Islet precursor cell (in vitro differentiated cells): ENCODE measurements around the gene TENM4.

Experiments used
- DNase-seq: peaks from one replicate; pipeline ENCODE4 v3.0.0-alpha.2; 2018

Gene TENM4

GRCh38 chr11:78763664-78764063 lies 677.2 kb downstream of the TENM4 start:
- no peak for DNase-seq

GRCh38 chr11:78762105-78762504 lies 678.7 kb downstream of the TENM4 start:
- DNase-seq, result no peak

- no peak for DNase-seq
These were observed 681.8 kb downstream of the TENM4 start for GRCh38 chr11:78759071-78759470.

- DNase-seq, result no peak
These were observed 687.5 kb downstream of the TENM4 start for GRCh38 chr11:78753297-78753696.

- no peak for DNase-seq
These were observed 688.3 kb downstream of the TENM4 start for GRCh38 chr11:78752494-78752893.

GRCh38 chr11:78748918-78749690 lies 691.7 kb downstream of the TENM4 start:
- DNase-seq, result no peak

- no peak for DNase-seq
These were observed 695.9 kb downstream of the TENM4 start for GRCh38 chr11:78744949-78745348.

- DNase-seq, result no peak
These were observed 696.6 kb downstream of the TENM4 start for GRCh38 chr11:78744202-78744601.

GRCh38 chr11:78742430-78742829 lies 698.4 kb downstream of the TENM4 start:
- DNase-seq, result no peak

GRCh38 chr11:78741741-78742140 lies 699.1 kb downstream of the TENM4 start:
- DNase-seq, result no peak

GRCh38 chr11:78740199-78741071 lies 700.4 kb downstream of the TENM4 start:
- no peak for DNase-seq

- no peak for DNase-seq
These were observed 702.9 kb downstream of the TENM4 start for GRCh38 chr11:78737891-78738290.

GRCh38 chr11:78737301-78737700 lies 703.5 kb downstream of the TENM4 start:
- no peak for DNase-seq

- no peak for DNase-seq
These were observed 705.1 kb downstream of the TENM4 start for GRCh38 chr11:78735711-78736110.

- no peak for DNase-seq
These were observed 707.8 kb downstream of the TENM4 start for GRCh38 chr11:78733031-78733430.

- DNase-seq, result no peak
These were observed 708.6 kb downstream of the TENM4 start for GRCh38 chr11:78732246-78732645.

GRCh38 chr11:78731027-78731426 lies 709.8 kb downstream of the TENM4 start:
- DNase-seq, result no peak

GRCh38 chr11:78730267-78730824 lies 710.5 kb downstream of the TENM4 start:
- no peak for DNase-seq

- no peak for DNase-seq
These were observed 713.0 kb downstream of the TENM4 start for GRCh38 chr11:78727816-78728215.

- DNase-seq, result no peak
These were observed 715.6 kb downstream of the TENM4 start for GRCh38 chr11:78725200-78725599.

- DNase-seq, result no peak
These were observed 718.0 kb downstream of the TENM4 start for GRCh38 chr11:78722786-78723185.

GRCh38 chr11:78720281-78720989 lies 720.4 kb downstream of the TENM4 start:
- no peak for DNase-seq

- DNase-seq, result no peak
These were observed 723.8 kb downstream of the TENM4 start for GRCh38 chr11:78717041-78717440.
